Astrocyte of the cerebellum (primary cell): Measurements from ENCODE around the gene STXBP4.

ENCODE experiments used
- DNase-seq: peaks from one replicate; pipeline ENCODE4 v3.0.0-alpha.2; 2011; ENCODE audit warnings: low read depth
- H3K4me3 ChIP-seq: 2 replicates; pipeline ENCODE4 v1.5.1; 2011; ENCODE audit warnings: mild to moderate bottlenecking, low read depth, low read length, moderate library complexity
- CTCF ChIP-seq: IDR thresholded peaks from 2 replicates; pipeline ENCODE4 v1.5.1; 2012; ENCODE audit warnings: low read length, low read depth, moderate library complexity, mild to moderate bottlenecking; ENCODE audit errors: missing control alignments
- in situ Hi-C: cut with HindIII; loops from 2 replicates; pipeline ENCODE4 v1.10.0; 2017; ENCODE audit warnings: low sequenced_read_pairs

Gene STXBP4

GRCh38 chr17:55023626-55024025, 55.1 kb downstream of the STXBP4 start:
- in situ Hi-C loops, result no loop called here
- DNase-seq, result no peak
- TF ChIP-seq CTCF, result no peak
- H3K4me3 ChIP-seq, result no peak overlapping the region

- in situ Hi-C loops, result no loop called here
- no peak overlapping the region for H3K4me3 ChIP-seq
- no peak for DNase-seq
- TF ChIP-seq CTCF, result no peak
Observed at GRCh38 chr17:55037828-55038227, 69.3 kb downstream of the STXBP4 start.

GRCh38 chr17:55038291-55038690, 69.7 kb downstream of the STXBP4 start:
- no peak for TF ChIP-seq CTCF
- in situ Hi-C loops, result no loop called here
- no peak overlapping the region for H3K4me3 ChIP-seq
- no peak for DNase-seq

GRCh38 chr17:55040611-55041010, 72.0 kb downstream of the STXBP4 start:
- no peak overlapping the region for H3K4me3 ChIP-seq
- in situ Hi-C loops, result no loop called here
- no peak for TF ChIP-seq CTCF
- no peak for DNase-seq

GRCh38 chr17:55053855-55054254, 85.3 kb downstream of the STXBP4 start:
- DNase-seq, result no peak
- in situ Hi-C loops, result no loop called here
- no peak overlapping the region for H3K4me3 ChIP-seq
- TF ChIP-seq CTCF, result peak; percentile 20

- no peak overlapping the region for H3K4me3 ChIP-seq
- no peak for DNase-seq
- in situ Hi-C loops, result no loop called here
- TF ChIP-seq CTCF, result no peak
Observed at GRCh38 chr17:55054429-55054828, 85.9 kb downstream of the STXBP4 start.

- peak; percentile 23 for DNase-seq
- in situ Hi-C loops, result no loop called here
- H3K4me3 ChIP-seq, result no peak overlapping the region
- TF ChIP-seq CTCF, result no peak
Observed at GRCh38 chr17:55056526-55056925, 88.0 kb downstream of the STXBP4 start.
